Mesodermal cell (in vitro differentiated cells): ENCODE measurements around the gene KCNQ1OT1.

Experiments used
- H3K27ac ChIP-seq: 2 replicates; pipeline ENCODE4 v1.7.0; 2013; ENCODE audit warnings: mild to moderate bottlenecking, low read depth, low read length, moderate library complexity; ENCODE audit not compliant: severe bottlenecking
- H3K36me3 ChIP-seq: 2 replicates; pipeline ENCODE4 v1.7.1; 2013; ENCODE audit warnings: mild to moderate bottlenecking, low read length, moderate library complexity; ENCODE audit not compliant: control insufficient read depth, insufficient read depth
- H3K4me1 ChIP-seq: one replicate; pipeline ENCODE4 v1.7.1; 2013; ENCODE audit warnings: mild to moderate bottlenecking, low read length; ENCODE audit not compliant: insufficient read depth, control insufficient read depth, poor library complexity, severe bottlenecking
- H3K4me3 ChIP-seq: 2 replicates; pipeline ENCODE4 v1.7.0; 2013; ENCODE audit warnings: low read length, control low read depth, mild to moderate bottlenecking; ENCODE audit not compliant: insufficient read depth, poor library complexity, severe bottlenecking; ENCODE audit errors: extremely low read depth
- H3K9me3 ChIP-seq: 2 replicates; pipeline ENCODE4 v1.7.1; 2013; ENCODE audit warnings: mild to moderate bottlenecking, low read length, moderate library complexity; ENCODE audit not compliant: control insufficient read depth
- WGBS, 2 experiments: methylation state at CpG; one replicate each; pipeline ENCODE4 v1.1.5; 2013; ENCODE audit warnings: missing lambda C conversion rate in 2 of 2; ENCODE audit not compliant: insufficient coverage in 2 of 2; 5-methylcytosine and 5-hydroxymethylcytosine counted together

Gene KCNQ1OT1

GRCh38 chr11:2728663-2729332 is 29.0 kb upstream of the KCNQ1OT1 start:
- Histone ChIP-seq H3K36me3 (no peaks in the 10 kb centered on the region), H3K9me3 (peaks cover 3% of the 10 kb centered on the region), H3K27ac (no peak overlapping the region), H3K4me1 (peaks cover 30% of the 10 kb centered on the region), H3K4me3 (no peak overlapping the region)
- WGBS, 2 experiments, result 84 to 86% methylated on average over 7 to 14 of the region's 18 CpGs

DNA sequence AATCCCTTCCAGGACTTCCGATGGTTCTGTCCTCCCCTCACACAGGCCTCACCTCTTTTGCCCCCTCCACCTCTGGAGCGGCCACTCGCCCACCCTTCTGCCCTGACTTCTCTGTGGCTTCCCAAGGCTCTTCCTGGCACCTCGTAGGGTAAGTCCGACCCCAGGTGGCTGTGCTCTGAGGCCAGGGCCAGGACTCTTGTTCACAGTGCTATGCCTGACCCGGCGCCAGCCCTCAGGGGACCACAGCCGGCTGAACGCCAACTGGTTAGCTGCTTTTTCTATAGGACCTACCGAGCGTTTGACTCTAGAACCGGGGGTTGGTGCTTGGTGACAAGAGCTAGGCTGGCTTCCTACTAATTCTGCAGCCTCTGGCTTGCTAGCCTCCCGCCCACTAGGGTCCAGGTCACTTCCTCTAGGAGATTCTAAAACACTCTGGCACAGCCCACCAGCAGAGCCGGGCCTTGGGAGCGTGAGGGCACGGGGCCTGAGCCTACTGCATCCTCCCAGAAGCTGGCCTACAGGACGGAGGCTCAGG is 28.4 kb upstream of the KCNQ1OT1 start:
- Histone ChIP-seq H3K27ac (no peak overlapping the region), H3K4me1 (peaks cover 26% of the 10 kb centered on the region), H3K36me3 (no peaks in the 10 kb centered on the region), H3K4me3 (no peak overlapping the region), H3K9me3 (peaks cover 3% of the 10 kb centered on the region)
- WGBS, 2 experiments, result 91% methylated on average over 13 to 17 of the region's 17 CpGs

GRCh38 chr11:2726964-2727363 is 27.2 kb upstream of the KCNQ1OT1 start:
- H3K9me3 ChIP-seq, result peaks cover 3% of the 10 kb centered on the region
- H3K4me3 ChIP-seq, result no peak overlapping the region
- peaks cover 26% of the 10 kb centered on the region for H3K4me1 ChIP-seq
- WGBS, 2 experiments, result 86 to 100% methylated on average over 1 to 4 of the region's 4 CpGs
- no peak overlapping the region for H3K27ac ChIP-seq
- H3K36me3 ChIP-seq, result no peaks in the 10 kb centered on the region

DNA sequence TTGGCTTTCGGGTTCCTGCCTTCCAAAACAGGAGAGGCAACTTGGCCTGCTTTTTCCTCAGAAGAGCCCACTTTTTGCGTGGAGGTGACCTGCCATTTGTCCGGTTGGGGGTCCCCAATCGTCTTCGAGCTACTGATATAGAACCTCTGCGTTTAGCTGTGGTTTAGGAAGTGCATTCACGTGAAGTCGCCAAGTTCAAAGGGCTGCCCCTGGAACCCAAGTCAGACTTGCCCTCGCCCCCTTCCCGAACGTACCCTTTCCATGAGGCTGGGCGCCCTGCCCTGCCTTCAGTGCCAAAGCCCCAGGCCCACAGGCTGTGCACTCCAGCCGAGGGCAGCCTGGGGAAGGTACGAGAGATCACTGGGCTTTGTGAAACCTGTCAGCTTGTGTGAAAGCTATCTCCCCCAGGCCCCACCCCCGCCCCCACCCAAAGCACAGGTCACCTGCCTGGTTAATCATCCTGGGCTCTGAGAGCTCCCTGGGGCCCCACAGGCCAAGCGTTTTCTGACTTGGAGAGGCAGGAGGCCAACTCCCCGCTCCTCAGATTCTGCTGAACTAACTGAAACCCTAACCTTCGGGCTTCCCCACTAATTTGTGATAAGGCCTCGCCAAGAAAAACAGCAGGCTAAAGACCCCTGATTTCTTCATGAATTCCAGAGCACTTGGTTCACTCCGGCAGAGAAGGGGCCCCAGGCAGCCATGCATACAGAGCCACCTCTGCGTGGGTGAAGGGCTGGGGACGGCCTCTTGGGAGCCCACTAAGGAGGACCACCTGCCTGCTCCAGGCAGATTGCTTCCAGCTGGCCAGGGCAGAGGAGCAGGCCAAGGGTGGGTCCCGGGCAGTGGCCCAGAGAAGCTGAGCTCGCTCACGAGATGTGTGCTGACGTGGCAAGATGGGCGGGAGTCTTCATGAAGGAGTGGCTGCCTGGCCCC is 25.8 kb upstream of the KCNQ1OT1 start:
- WGBS, 2 experiments, result 90 to 92% methylated on average over 22 to 25 of the region's 27 CpGs
- Histone ChIP-seq H3K4me1 (peaks cover 18% of the 10 kb centered on the region), H3K4me3 (no peak overlapping the region), H3K36me3 (no peaks in the 10 kb centered on the region), H3K9me3 (peaks cover 3% of the 10 kb centered on the region), H3K27ac (no peak overlapping the region)

DNA sequence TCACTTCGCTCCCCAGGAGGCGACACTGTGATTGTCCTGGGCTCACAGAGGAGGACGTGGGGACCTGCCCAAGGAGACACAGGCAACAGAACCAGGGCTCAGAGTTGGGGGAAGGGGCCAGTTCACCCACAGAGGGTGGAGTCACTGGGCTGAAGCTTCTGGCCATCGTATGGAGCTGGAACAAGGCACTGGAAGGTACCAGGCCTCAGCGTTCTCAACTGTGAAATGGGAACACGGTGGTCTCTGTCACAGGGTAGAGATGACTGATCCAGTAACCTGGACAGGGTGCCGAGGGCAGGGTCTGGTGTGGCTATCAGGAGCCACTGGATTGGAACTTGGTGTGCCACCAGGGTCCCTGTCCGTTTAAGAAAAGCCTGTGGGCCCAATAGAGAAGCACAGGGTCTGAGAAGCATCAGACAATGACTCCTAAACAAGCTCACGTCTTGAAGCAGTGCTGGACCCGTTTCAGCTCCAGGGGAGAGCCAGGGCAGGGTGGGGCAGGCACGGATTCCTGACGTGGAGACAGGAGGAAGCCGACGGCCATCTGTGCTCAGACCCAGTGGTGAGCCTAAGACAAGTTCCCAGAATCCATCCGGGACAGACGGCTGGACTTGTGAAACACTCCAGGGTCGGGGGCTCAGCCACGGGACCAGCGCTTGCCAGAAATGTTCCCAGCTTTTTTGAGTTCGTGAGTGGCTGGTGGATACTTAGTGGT is 25.0 kb upstream of the KCNQ1OT1 start:
- Histone ChIP-seq H3K36me3 (no peaks in the 10 kb centered on the region), H3K27ac (no peak overlapping the region), H3K9me3 (peaks cover 3% of the 10 kb centered on the region), H3K4me3 (no peak overlapping the region), H3K4me1 (peaks cover 18% of the 10 kb centered on the region)
- 89% methylated on average over 20 of the region's 20 CpGs for WGBS, 2 experiments

- 89 to 93% methylated on average over 15 to 16 of the region's 16 CpGs for WGBS, 2 experiments
- no peak overlapping the region for H3K27ac ChIP-seq
- no peak overlapping the region for H3K4me3 ChIP-seq
- peaks cover 3% of the 10 kb centered on the region for H3K9me3 ChIP-seq
- H3K36me3 ChIP-seq, result no peaks in the 10 kb centered on the region
- H3K4me1 ChIP-seq, result peaks cover 16% of the 10 kb centered on the region
Measured at GRCh38 chr11:2724104-2724503, 24.3 kb upstream of the KCNQ1OT1 start.

DNA sequence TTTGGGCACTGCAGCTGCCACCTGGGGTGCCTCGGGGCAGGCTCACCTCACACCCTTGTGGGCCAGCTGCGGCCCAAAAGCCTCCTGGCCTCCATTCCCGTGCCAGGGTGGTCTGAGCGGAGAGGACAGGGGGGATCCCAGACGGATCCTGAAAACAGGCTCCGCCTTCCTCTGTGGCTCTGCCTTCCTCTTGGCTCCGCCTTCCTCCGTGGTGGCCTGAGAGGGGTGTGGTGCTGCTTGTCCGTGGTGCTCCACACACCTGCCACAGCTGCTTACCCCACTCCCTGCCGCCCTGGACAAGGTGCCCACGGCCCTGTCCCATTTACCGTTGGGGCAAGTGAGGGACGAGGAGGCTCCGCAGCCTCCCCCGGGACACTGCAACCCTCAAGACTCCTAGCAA is 23.2 kb upstream of the KCNQ1OT1 start:
- no peak overlapping the region for H3K27ac ChIP-seq
- no peaks in the 10 kb centered on the region for H3K36me3 ChIP-seq
- peaks cover 5% of the 10 kb centered on the region for H3K4me1 ChIP-seq
- H3K9me3 ChIP-seq, result peaks cover 3% of the 10 kb centered on the region
- H3K4me3 ChIP-seq, result no peak overlapping the region
- 92 to 93% methylated on average over 10 to 15 of the region's 15 CpGs for WGBS, 2 experiments

DNA sequence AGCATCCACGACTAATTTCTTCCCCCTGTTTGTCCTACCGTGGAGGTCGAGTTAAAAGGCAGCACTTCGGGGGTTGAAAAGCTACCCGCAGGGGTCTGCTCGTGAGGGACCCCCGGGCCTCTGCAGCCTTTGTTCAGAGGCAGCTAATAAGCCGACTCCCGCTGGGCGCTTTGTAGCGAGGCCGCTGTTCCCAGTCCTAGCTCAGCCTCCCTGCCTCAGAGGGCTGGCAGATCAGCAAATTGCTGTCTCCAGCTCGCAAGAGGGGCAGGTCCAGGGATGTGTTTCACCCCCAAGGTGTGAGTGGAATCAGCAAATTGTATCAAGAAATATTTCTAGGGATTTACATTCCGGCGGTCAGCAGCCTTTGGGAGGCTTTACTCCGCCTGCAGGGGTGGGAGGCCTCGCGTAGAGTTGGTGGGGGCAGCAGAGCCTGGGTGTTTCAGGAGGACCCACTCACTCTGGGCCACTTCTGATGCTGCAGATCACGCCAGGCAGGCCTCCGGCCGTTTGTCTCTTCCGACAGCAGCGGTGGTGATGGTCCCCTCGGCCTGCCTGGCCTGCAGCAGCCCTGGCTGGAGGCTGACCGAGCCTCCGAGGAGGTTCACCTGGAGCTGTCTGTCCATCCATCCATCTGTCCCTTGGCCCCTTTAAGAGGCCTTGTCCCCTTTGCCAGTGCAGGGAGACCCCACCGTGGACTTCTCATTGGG is 21.6 kb upstream of the KCNQ1OT1 start:
- Histone ChIP-seq H3K9me3 (no peaks in the 10 kb centered on the region), H3K4me3 (no peak overlapping the region), H3K36me3 (no peaks in the 10 kb centered on the region), H3K27ac (no peak overlapping the region), H3K4me1 (peaks cover 3% of the 10 kb centered on the region)
- WGBS, 2 experiments, result 29 to 37% methylated on average over 20 to 25 of the region's 27 CpGs

DNA sequence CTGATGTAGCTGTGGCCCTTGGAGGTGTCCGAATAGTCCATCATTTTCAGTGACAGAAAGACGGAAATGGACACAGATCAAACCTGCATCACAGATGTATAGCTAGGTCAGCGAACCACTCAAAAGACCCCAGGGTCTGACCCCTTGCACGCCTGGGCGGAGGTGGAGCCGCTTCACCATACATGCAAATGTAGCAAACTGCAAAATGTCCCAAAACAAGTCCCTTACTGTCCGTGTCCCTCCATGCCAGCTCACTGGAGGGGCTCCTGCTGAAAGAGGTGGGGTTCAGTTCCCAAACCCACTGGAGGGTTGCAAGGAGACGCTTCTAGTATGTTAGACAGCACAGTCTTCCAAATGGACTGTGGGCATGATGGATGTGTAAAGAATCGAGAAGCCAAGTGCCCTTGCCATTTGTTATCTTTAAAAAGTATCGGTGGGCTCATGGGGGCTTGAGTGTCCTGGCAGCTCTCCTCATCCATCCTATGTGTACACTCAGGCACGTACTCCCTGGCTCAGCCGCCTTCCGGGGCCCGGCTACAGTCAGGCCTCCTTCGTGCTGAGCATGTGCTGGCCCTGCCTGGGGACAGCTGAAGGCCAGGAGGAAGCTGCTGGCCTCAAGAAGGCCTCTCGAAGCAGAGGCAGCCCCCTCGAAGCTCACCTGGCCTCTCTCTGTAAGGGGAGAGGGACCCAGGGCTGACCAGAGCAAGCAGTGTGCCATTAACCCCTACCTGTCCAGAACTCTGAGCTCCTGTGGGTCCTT is 20.2 kb upstream of the KCNQ1OT1 start:
- WGBS, 2 experiments, result 83 to 85% methylated on average over 16 of the region's 17 CpGs
- Histone ChIP-seq H3K9me3 (no peaks in the 10 kb centered on the region), H3K36me3 (no peaks in the 10 kb centered on the region), H3K27ac (no peak overlapping the region), H3K4me3 (no peak overlapping the region), H3K4me1 (no peaks in the 10 kb centered on the region)
